Iris pigment epithelial cell (primary cell): ENCODE data around the gene PAGE4.
A peak's percentile ranks its signal among the peaks of the same experiment; 100 is the strongest.

Experiments used
- DNase-seq: peaks from one replicate; pipeline ENCODE4 v3.0.0-alpha.2; 2011; ENCODE audit warnings: low read depth

PAGE4 gene

GRCh38 chrX:49876750-49877149, 47.6 kb downstream of the PAGE4 start:
- peak; percentile 40 for DNase-seq

GRCh38 chrX:49877397-49878101, 48.4 kb downstream of the PAGE4 start:
- DNase-seq: no peak

GRCh38 chrX:49878128-49878833, 49.2 kb downstream of the PAGE4 start:
- peak; percentile 1 for DNase-seq

GRCh38 chrX:49878834-49879655, 49.9 kb downstream of the PAGE4 start, which contains the start of gene USP27X:
TSS of gene USP27X (plus strand) at chrX:49879484. CDS start at chrX:49880308, 824 bp downstream.
- DNase-seq: peak; percentile 76

- peak; percentile 1 for DNase-seq
These were observed 50.7 kb downstream of the PAGE4 start for GRCh38 chrX:49879656-49880277.

GRCh38 chrX:49880668-49881067, 51.6 kb downstream of the PAGE4 start:
- DNase-seq: no peak
